Stimulated activated naive CD4-positive, alpha-beta T cell (primary cell): Measurements from ENCODE around the gene NT5M.

Experiments used
- DNase-seq, 6 experiments: peaks; one replicate each; lab custom pipeline; 2025; lab: John Stamatoyannopoulos, UW

The NT5M gene

GRCh38 chr17:17303847-17304490 lies 796 bp downstream of the NT5M start:
- peak in 1 of 6 experiments; percentile 18 for DNase-seq

GRCh38 chr17:17304521-17304985 lies 1.4 kb downstream of the NT5M start:
- peak in 3 of 6 experiments; percentile 32 to 43 (median 36) for DNase-seq

GRCh38 chr17:17305281-17305801 lies 2.2 kb downstream of the NT5M start:
- peak; percentile 6 to 52 (median 41) for DNase-seq

GRCh38 chr17:17309356-17309755 lies 6.2 kb downstream of the NT5M start:
- DNase-seq = no peak

DNA sequence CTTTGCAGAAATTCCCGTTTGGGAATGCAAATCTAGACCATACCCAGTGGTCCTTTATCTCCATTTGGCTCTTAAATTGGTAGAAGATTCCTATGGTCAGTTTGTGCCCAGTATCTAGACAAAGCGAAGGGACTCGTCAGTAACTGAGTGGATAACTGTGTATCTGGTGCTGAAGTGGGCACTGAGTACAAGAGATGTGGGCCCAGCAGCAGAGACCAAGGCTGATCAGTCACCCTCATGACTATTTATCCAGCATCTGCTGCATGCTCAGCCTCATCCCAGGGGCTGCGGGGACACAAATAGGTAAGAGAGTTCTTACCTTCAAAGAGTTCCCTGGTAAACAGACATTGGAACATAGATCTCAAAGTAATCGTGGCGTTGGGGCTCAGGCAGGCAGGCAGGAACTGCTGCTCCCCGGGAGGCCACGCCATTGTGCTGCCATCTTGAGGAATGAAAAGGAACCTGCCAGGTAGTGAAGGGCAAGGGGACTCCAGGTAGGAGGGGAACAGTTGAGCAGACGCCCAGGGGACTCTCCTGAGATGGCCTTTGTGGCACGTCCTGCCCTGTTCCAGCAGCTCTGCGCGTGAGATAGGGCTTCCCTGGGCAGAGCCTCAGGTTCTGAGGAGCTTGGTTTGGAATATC lies 10.3 kb downstream of the NT5M start:
- DNase-seq = peak; percentile 50 to 78 (median 65)

GRCh38 chr17:17314501-17315071 lies 11.4 kb downstream of the NT5M start:
- DNase-seq = no peak

- no peak for DNase-seq
These were observed 12.1 kb downstream of the NT5M start for GRCh38 chr17:17315142-17315821.

DNA sequence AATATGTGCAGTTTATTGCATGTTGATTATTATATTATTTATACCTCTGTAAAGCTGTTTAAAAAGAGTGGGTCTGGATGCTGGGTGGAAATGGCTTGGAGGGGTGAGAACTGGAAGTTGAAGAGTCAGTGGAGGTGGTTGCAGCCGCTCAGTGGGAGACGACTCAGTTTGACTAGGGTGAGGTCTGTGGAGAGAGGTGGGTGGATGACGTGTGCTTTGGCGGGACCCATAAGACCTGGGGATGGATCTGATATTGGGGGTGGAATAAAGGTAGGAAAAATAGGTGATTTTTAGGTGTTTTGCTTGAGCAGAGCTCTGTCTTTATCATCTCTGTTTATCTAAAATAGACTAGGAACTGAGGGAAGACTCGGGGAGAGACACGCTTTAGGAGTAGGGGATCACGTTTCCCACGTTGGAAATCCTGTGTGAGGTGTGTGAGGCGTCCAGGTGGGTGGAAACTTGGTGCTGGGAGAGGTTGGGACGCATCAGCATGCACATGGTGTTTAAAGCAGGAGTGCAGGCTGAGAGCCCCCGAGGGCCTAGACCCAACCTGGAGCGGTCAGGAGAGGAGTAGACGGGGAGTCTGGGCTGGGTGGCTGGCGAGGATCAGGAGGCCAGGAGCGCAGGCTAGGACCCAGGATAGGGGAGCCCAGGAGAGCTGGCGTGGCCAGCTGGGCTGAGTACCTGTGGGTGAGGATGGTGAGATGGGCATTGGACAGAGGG lies 17.2 kb downstream of the NT5M start:
- no peak for DNase-seq

DNA sequence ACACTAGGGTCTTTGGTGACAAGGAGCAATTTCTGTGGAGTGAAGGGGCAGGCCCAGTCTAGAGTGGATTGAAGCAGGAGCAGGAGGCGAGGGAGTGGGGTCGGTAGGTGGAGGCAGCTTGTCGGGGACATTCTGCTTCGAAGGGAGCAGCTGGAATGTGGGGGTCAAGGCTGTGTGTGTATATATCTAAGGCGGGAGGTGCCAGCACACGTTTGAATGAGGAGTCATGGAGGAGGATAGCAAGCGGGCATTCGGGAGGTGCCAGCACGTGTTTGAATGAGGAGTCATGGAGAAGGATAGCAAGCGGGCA lies 17.7 kb downstream of the NT5M start:
- DNase-seq = no peak

DNA sequence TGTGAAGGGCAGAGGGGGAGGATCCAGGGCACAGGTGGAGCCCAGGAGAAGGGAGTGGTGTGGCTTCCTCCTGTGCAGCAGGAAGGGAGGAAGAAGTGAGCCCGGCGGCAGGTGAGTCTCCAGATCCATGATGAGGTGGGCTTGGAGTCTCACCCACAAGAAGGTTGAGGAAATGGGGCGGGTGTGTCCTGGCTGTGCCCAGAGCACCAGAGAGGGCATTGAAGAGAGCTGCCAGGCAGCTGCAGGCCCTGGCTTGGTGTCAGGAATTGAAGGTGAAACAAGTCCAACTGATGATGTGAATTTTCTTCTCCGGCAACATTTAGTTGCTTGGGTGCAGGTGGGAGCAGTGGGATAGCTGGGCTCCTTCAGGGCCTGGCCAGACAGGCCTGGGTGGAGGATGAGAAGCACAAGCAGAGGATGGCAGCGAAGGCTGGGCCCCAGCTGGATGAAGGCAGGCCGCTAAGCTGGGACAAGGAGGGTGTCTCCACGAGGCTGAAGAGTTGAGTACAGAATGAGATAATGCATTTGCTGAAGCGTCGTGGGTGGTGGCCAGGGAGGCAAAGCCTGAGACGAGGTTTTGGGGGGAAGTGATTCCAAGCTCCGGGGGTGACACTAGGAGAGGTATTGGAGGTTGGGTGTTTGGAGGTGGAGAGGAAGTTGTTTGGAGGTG lies 18.3 kb downstream of the NT5M start:
- DNase-seq = no peak

- no peak for DNase-seq
These were observed 19.6 kb downstream of the NT5M start for GRCh38 chr17:17322516-17323510.

DNA sequence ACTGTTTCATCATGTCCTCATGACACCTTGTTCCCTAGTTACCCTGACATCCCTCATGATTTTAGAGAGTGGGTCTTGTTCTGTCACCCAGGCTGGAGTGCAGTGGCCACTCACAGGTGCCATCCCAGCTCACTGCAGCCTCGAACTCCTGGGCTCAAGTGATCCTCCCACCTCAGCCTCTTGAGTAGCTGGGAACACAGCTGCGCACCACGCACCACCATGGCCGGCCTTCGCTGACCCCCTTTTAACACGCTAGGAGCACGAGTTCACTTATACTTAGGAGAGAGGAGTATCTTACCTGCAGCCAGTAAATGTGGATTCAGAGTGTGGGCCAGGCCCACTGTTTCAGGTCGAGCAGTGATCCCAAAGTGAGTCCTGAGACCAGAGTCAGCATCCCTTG lies 21.4 kb downstream of the NT5M start:
- DNase-seq = no peak

GRCh38 chr17:17325228-17325627 lies 22.1 kb downstream of the NT5M start:
- DNase-seq = no peak

- no peak for DNase-seq
These were observed 22.6 kb downstream of the NT5M start for GRCh38 chr17:17325816-17326215.

GRCh38 chr17:17326275-17326875 lies 23.2 kb downstream of the NT5M start:
- DNase-seq = no peak

- no peak for DNase-seq
These were observed 25.1 kb downstream of the NT5M start for GRCh38 chr17:17328251-17328650.

DNA sequence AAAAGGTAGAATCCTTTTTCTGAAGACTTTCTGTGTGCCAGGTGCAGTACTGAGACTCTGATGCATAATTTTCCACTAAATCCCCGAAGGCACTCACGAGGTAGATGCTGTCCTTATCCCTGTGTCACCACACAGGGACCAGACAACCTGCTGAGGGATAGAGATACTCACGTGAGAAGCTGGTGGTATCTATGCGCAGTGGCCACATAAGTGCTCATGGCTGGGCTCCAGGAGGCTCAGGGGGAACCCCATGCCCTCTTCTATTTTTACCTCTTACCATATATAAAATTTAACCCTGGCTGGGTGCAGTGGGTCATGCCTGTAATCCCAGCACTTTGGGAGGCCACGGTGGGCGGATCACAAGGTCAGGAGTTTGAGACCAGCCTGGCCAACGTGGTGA lies 38.3 kb downstream of the NT5M start:
- no peak for DNase-seq

DNA sequence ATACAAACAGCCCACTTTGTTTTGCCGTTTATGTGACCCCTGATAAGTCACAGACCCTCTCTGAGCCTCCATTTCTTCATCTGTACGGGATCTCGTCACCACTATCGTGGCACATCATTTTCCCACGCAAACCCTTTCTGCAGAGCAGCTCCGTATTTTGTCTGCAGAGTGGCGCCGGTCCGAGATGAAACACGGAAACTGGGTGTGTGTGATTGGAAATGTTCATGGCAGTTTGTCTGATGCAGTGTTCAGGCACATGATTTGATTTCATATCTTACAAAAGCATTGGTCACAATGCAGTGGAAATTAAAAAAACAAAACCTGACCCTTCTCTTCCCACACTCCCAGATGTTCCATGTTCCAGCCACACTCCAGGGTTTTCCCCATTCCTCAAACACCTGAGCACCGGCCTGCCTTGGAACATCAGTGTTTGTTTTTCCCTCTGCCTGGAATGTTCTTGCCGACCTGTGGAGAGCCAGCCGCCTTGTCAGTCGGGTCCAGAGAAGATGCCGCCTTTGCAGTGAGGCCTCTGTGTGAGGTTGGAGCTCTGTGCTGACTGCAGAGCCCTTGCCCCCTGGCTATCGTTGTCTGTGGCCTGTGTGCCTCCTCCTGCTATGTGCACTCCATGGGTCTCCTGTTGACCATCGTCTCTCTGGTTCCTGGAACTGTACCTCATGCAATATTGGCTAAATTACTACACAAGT lies 39.2 kb downstream of the NT5M start:
- DNase-seq = no peak

DNA sequence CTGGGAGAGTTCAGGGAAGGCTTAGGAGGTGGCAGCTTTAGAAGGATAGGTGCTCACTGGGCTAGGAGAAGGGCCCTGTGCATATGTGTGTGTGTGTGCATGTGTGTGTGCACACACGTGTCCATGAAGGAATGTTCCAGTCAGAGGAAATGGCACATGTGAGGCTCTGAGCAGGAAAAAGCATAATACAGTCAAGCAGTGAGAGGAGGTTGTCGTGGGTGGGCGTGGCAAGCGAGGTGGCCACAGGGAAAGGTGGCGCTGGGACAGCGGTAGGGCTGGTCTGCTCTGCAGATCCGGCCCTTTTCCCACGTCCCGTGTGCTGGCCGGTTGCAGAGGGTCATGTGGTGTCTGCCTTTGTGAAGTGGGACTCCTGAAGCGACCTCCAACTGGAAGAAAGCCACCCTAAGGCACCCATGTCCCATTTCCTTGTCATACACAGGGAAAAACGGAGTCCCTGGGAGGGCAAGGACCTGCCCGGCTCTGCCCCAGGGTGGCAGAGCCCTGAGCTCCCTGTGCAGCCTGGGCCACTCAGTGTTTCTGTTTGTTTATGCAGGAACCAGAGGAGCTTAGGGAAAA lies 40.1 kb downstream of the NT5M start:
- DNase-seq = no peak
